HEK293 (cell line): Measurements from ENCODE around the gene C11orf91.

ENCODE experiments used
- BCL11A ChIP-seq: fragments of 450-650 bp; formaldehyde crosslinking; IDR thresholded peaks from 2 replicates; pipeline ENCODE4 v1.5.1; 2016; ENCODE audit warnings: low read depth, missing biosample characterization, missing genetic modification characterization
- BCL11B ChIP-seq: fragments of 450-650 bp; formaldehyde crosslinking; IDR thresholded peaks from 2 replicates; pipeline ENCODE4 v1.5.1; 2016; ENCODE audit warnings: low read depth, missing biosample characterization, missing genetic modification characterization
- EGR2 ChIP-seq: fragments of 450-650 bp; formaldehyde crosslinking; IDR thresholded peaks from 2 replicates; pipeline ENCODE4 v1.5.1; 2016; ENCODE audit warnings: low read depth, missing biosample characterization, missing genetic modification characterization
- GLI4 ChIP-seq: fragments of 450-650 bp; formaldehyde crosslinking; IDR thresholded peaks from 2 replicates; pipeline ENCODE4 v1.5.1; 2016; ENCODE audit warnings: missing biosample characterization, missing genetic modification characterization
- GLIS2 ChIP-seq: fragments of 450-650 bp; formaldehyde crosslinking; IDR thresholded peaks from 2 replicates; pipeline ENCODE4 v1.5.1; 2016; ENCODE audit warnings: missing biosample characterization, missing genetic modification characterization
- HOXC10 ChIP-seq: sonication (generic); formaldehyde crosslinking; IDR thresholded peaks from 2 replicates; pipeline ENCODE4 v1.8.1; 2023; ENCODE audit warnings: mild to moderate bottlenecking, missing genetic modification reagents
- KLF10 ChIP-seq: fragments of 450-650 bp; IDR thresholded peaks from 2 replicates; pipeline ENCODE4 v1.5.1; 2018; ENCODE audit warnings: missing biosample characterization, mild to moderate bottlenecking, missing genetic modification characterization
- KLF7 ChIP-seq: fragments of 450-650 bp; formaldehyde crosslinking; IDR thresholded peaks from 2 replicates; pipeline ENCODE4 v1.5.1; 2016; ENCODE audit warnings: missing biosample characterization, missing genetic modification characterization, borderline replicate concordance
- KLF8 ChIP-seq: fragments of 450-650 bp; formaldehyde crosslinking; IDR thresholded peaks from 2 replicates; pipeline ENCODE4 v1.5.1; 2016; ENCODE audit warnings: missing biosample characterization, missing genetic modification characterization
- MEIS1 ChIP-seq: sonication (generic); formaldehyde crosslinking; IDR thresholded peaks from 2 replicates; pipeline ENCODE4 v1.8.1; 2022; ENCODE audit warnings: missing genetic modification reagents, mild to moderate bottlenecking, borderline replicate concordance
- MZF1 ChIP-seq: fragments of 450-650 bp; formaldehyde crosslinking; IDR thresholded peaks from 2 replicates; pipeline ENCODE4 v1.5.1; 2017; ENCODE audit warnings: missing biosample characterization, missing genetic modification characterization, borderline replicate concordance
- SALL2 ChIP-seq: fragments of 450-650 bp; formaldehyde crosslinking; IDR thresholded peaks from 2 replicates; pipeline ENCODE4 v1.5.0; 2017; ENCODE audit warnings: missing biosample characterization, mild to moderate bottlenecking, missing genetic modification characterization, borderline replicate concordance
- SCRT1 ChIP-seq: fragments of 450-650 bp; formaldehyde crosslinking; IDR thresholded peaks from 2 replicates; pipeline ENCODE4 v1.5.1; 2016; ENCODE audit warnings: missing biosample characterization, missing genetic modification characterization, borderline replicate concordance
- SP2 ChIP-seq: fragments of 450-650 bp; formaldehyde crosslinking; IDR thresholded peaks from 2 replicates; pipeline ENCODE4 v1.5.1; 2016; ENCODE audit warnings: missing biosample characterization, missing genetic modification characterization
- ZBTB1 ChIP-seq: fragments of 450-650 bp; formaldehyde crosslinking; IDR thresholded peaks from 2 replicates; pipeline ENCODE4 v1.5.1; 2016; ENCODE audit warnings: missing biosample characterization, missing genetic modification characterization
- ZBTB21 ChIP-seq: fragments of 450-650 bp; formaldehyde crosslinking; IDR thresholded peaks from 2 replicates; pipeline ENCODE4 v1.5.1; 2017; ENCODE audit warnings: missing biosample characterization, missing genetic modification characterization
- ZBTB26 ChIP-seq: fragments of 450-650 bp; formaldehyde crosslinking; optimal IDR thresholded peaks from 2 replicates; pipeline ENCODE3; 2016; ENCODE audit warnings: missing biosample characterization, mild to moderate bottlenecking, missing genetic modification characterization
- ZNF132 ChIP-seq: fragments of 450-650 bp; formaldehyde crosslinking; IDR thresholded peaks from 2 replicates; pipeline ENCODE4 v1.5.1; 2017; ENCODE audit warnings: missing biosample characterization, missing genetic modification characterization, borderline replicate concordance
- ZNF138 ChIP-seq: fragments of 450-650 bp; formaldehyde crosslinking; IDR thresholded peaks from 2 replicates; pipeline ENCODE4 v1.5.1; 2016; ENCODE audit warnings: missing biosample characterization, missing genetic modification characterization, borderline replicate concordance
- ZNF157 ChIP-seq: fragments of 450-650 bp; formaldehyde crosslinking; IDR thresholded peaks from 2 replicates; pipeline ENCODE4 v1.5.1; 2016; ENCODE audit warnings: missing biosample characterization, missing genetic modification characterization
- ZNF175 ChIP-seq: fragments of 450-650 bp; formaldehyde crosslinking; IDR thresholded peaks from 2 replicates; pipeline ENCODE4 v1.5.1; 2016; ENCODE audit warnings: missing biosample characterization, missing genetic modification characterization
- ZNF19 ChIP-seq: fragments of 450-650 bp; formaldehyde crosslinking; IDR thresholded peaks from 2 replicates; pipeline ENCODE4; 2016; ENCODE audit warnings: missing biosample characterization, missing genetic modification characterization, low read depth
- ZNF202 ChIP-seq: fragments of 450-650 bp; formaldehyde crosslinking; IDR thresholded peaks from 2 replicates; pipeline ENCODE4 v1.5.1; 2016; ENCODE audit warnings: missing biosample characterization, missing genetic modification characterization, borderline replicate concordance
- ZNF221 ChIP-seq: fragments of 450-650 bp; formaldehyde crosslinking; IDR thresholded peaks from 2 replicates; pipeline ENCODE4 v1.5.1; 2017; ENCODE audit warnings: missing biosample characterization, missing genetic modification characterization, borderline replicate concordance
- ZNF223 ChIP-seq: fragments of 450-650 bp; formaldehyde crosslinking; IDR thresholded peaks from 2 replicates; pipeline ENCODE4 v1.5.1; 2016; ENCODE audit warnings: missing biosample characterization, missing genetic modification characterization
- ZNF274 ChIP-seq, 2 experiments: fragments of 200-500 bp in 1 of 2; fragments of 450-650 bp in 1 of 2; sonication (Bioruptor generic) in 1 of 2; formaldehyde crosslinking in 1 of 2; IDR thresholded peaks; 2 replicates each; pipeline versions ENCODE4 v1.5.1 to v1.6.1; 2014 to 2016; ENCODE audit warnings: borderline replicate concordance in 1 of 2, inconsistent platforms in 1 of 2, low read length in 1 of 2, missing biosample characterization in 1 of 2, missing genetic modification characterization in 1 of 2
- ZNF302 ChIP-seq: fragments of 450-650 bp; formaldehyde crosslinking; IDR thresholded peaks from 2 replicates; pipeline ENCODE4 v1.5.1; 2016; ENCODE audit warnings: missing biosample characterization, missing genetic modification characterization, low read depth
- ZNF324 ChIP-seq: fragments of 450-650 bp; formaldehyde crosslinking; IDR thresholded peaks from 2 replicates; pipeline ENCODE4 v1.5.1; 2016; ENCODE audit warnings: missing biosample characterization, missing genetic modification characterization
- ZNF404 ChIP-seq: fragments of 450-650 bp; formaldehyde crosslinking; IDR thresholded peaks from 2 replicates; pipeline ENCODE4 v1.5.1; 2017; ENCODE audit warnings: missing biosample characterization, missing genetic modification characterization
- ZNF548 ChIP-seq: fragments of 450-650 bp; formaldehyde crosslinking; IDR thresholded peaks from 2 replicates; pipeline ENCODE4 v1.5.1; 2016; ENCODE audit warnings: missing biosample characterization, missing genetic modification characterization
- ZNF626 ChIP-seq: fragments of 450-650 bp; sonication (Bioruptor Pico); formaldehyde crosslinking; IDR thresholded peaks from 2 replicates; pipeline ENCODE4 v1.5.1; 2018; ENCODE audit warnings: missing biosample characterization, missing genetic modification characterization, inconsistent platforms
- ZNF658 ChIP-seq: fragments of 450-650 bp; formaldehyde crosslinking; IDR thresholded peaks from 2 replicates; pipeline ENCODE4; 2016; ENCODE audit warnings: missing biosample characterization, missing genetic modification characterization
- ZNF677 ChIP-seq: fragments of 450-650 bp; IDR thresholded peaks from 2 replicates; pipeline ENCODE4 v1.5.0; 2018; ENCODE audit warnings: missing biosample characterization, mild to moderate bottlenecking, missing genetic modification characterization, moderate library complexity
- ZNF692 ChIP-seq: fragments of 450-650 bp; formaldehyde crosslinking; IDR thresholded peaks from 2 replicates; pipeline ENCODE4 v1.5.1; 2016; ENCODE audit warnings: missing biosample characterization, missing genetic modification characterization
- ZNF777 ChIP-seq: fragments of 450-650 bp; formaldehyde crosslinking; IDR thresholded peaks from 2 replicates; pipeline ENCODE4 v1.5.1; 2017; ENCODE audit warnings: missing biosample characterization, missing genetic modification characterization, borderline replicate concordance
- ZNF837 ChIP-seq: fragments of 450-650 bp; formaldehyde crosslinking; IDR thresholded peaks from 2 replicates; pipeline ENCODE4 v1.5.1; 2016; ENCODE audit warnings: missing biosample characterization, missing genetic modification characterization
- ZNF843 ChIP-seq: fragments of 450-650 bp; formaldehyde crosslinking; IDR thresholded peaks from 2 replicates; pipeline ENCODE4 v1.5.1; 2016; ENCODE audit warnings: missing biosample characterization, missing genetic modification characterization
- ZSCAN30 ChIP-seq: fragments of 450-650 bp; IDR thresholded peaks from 2 replicates; pipeline ENCODE4 v1.5.1; 2018; ENCODE audit warnings: missing biosample characterization, mild to moderate bottlenecking, missing genetic modification characterization, moderate library complexity
- ZSCAN5A ChIP-seq: fragments of 450-650 bp; formaldehyde crosslinking; IDR thresholded peaks from 2 replicates; pipeline ENCODE4 v1.5.1; 2016; ENCODE audit warnings: missing biosample characterization, missing genetic modification characterization

The C11orf91 gene

GRCh38 chr11:33736148-33736812, 35.7 kb upstream of the C11orf91 start, which contains the start of gene CD59 (continued):
- TF ChIP-seq ZNF157 (no peak), ZNF548 (tag by site-specific recombination) (no peak), ZNF132 (tag by site-specific recombination) (no peak), SP2 (tag by site-specific recombination) (peak; percentile 88), ZBTB21 (tag by site-specific recombination) (no peak), SALL2 (tag by site-specific recombination) (no peak), BCL11B (tag by site-specific recombination) (no peak), ZNF837 (no peak; the same call in 1 of the 2 replicates), ZNF138 (tag by site-specific recombination) (no peak), BCL11A (tag by site-specific recombination) (no peak), ZNF404 (tag by site-specific recombination) (no peak), GLIS2 (tag by site-specific recombination) (peak; percentile 79), ZNF658 (no peak), MZF1 (tag by site-specific recombination) (no peak), ZNF274 (IDR thresholded peaks at IDR 0.05; ENCODE audit: low read length) (no peak), ZNF274 (tag by site-specific recombination; IDR thresholded peaks at IDR 0.05; ENCODE audit: borderline replicate concordance) (no peak), ZNF777 (tag by site-specific recombination) (no peak), SCRT1 (tag by site-specific recombination) (no peak), ZNF692 (tag by site-specific recombination) (no peak), ZSCAN30 (tag by site-specific recombination) (no peak), ZNF19 (tag by site-specific recombination) (no peak), ZNF223 (no peak), GLI4 (tag by site-specific recombination) (no peak), KLF7 (tag by site-specific recombination) (no peak; the same call in 1 of the 2 replicates), KLF10 (tag by site-specific recombination) (0 out of 2 replicates have a peak, but pooled peaks have one; percentile 33), ZNF221 (tag by site-specific recombination) (no peak), ZNF677 (tag by site-specific recombination) (no peak), ZNF175 (tag by site-specific recombination) (no peak), ZNF626 (tag by site-specific recombination) (no peak), KLF8 (tag by site-specific recombination) (peak; percentile 73), ZNF843 (no peak), ZBTB1 (tag by site-specific recombination) (0 out of 2 replicates have a peak, but pooled peaks have one; percentile 40), ZNF302 (tag by site-specific recombination) (no peak), EGR2 (tag by site-specific recombination) (peak; percentile 53), MEIS1 (CRISPR knock-in tag) (no peak), ZBTB26 (peak; percentile 66), ZSCAN5A (no peak), HOXC10 (CRISPR knock-in tag) (no peak), ZNF202 (tag by site-specific recombination) (no peak), ZNF324 (no peak)
